ENCODE results near the gene HFE.
"Not testable (repeated sequence)": the region's sequence is repeated elsewhere in the genome, so short reads cannot be mapped to it uniquely, and the experiment has no call there.

GRCh38 chr6:26052762-26053250 is 34.4 kb upstream of the HFE start:
- TF ChIP-seq KDM1A (IDR thresholded peaks at IDR 0.05; ENCODE audit: low read depth); CTCF (IDR thresholded peaks at IDR 0.05): not testable (repeated sequence)

Data from A549 (cell line).